PFSK-1 (cell line): Measurements from ENCODE around the gene LCP2.

Source experiments
- FOXP2 ChIP-seq: optimal IDR thresholded peaks from 2 replicates; pipeline ENCODE3; 2011; ENCODE audit warnings: borderline replicate concordance, control low read depth, inconsistent platforms; ENCODE audit not compliant: insufficient read depth; ENCODE audit errors: extremely low read length, extremely low read depth
- POLR2AphosphoS5 ChIP-seq: IDR thresholded peaks from 2 replicates; pipeline ENCODE4 v1.6.1; 2012; ENCODE audit warnings: low read depth, mild to moderate bottlenecking, control low read depth, low read length, moderate library complexity
- SIN3A ChIP-seq: IDR thresholded peaks from 2 replicates; pipeline ENCODE4 v1.6.1; 2012; ENCODE audit warnings: mild to moderate bottlenecking, low read length, moderate library complexity, borderline replicate concordance; ENCODE audit not compliant: insufficient read depth
- TAF1 ChIP-seq: IDR thresholded peaks from 2 replicates; pipeline ENCODE4 v1.6.1; 2012; ENCODE audit warnings: low read length, control low read depth, borderline replicate concordance; ENCODE audit not compliant: insufficient read depth
- TF ChIP-seq, protein P1 (sequence below), 2 experiments: IDR thresholded peaks; 2 replicates each; pipeline versions ENCODE4 v1.6.1 to v1.8.0; 2011 to 2012; ENCODE audit warnings: low read depth in 2 of 2, low read length in 2 of 2, control low read depth in 1 of 2, inconsistent platforms in 1 of 2, mild to moderate bottlenecking in 1 of 2, moderate library complexity in 1 of 2; ENCODE audit not compliant: insufficient read depth in 1 of 2

Gene LCP2

DNA sequence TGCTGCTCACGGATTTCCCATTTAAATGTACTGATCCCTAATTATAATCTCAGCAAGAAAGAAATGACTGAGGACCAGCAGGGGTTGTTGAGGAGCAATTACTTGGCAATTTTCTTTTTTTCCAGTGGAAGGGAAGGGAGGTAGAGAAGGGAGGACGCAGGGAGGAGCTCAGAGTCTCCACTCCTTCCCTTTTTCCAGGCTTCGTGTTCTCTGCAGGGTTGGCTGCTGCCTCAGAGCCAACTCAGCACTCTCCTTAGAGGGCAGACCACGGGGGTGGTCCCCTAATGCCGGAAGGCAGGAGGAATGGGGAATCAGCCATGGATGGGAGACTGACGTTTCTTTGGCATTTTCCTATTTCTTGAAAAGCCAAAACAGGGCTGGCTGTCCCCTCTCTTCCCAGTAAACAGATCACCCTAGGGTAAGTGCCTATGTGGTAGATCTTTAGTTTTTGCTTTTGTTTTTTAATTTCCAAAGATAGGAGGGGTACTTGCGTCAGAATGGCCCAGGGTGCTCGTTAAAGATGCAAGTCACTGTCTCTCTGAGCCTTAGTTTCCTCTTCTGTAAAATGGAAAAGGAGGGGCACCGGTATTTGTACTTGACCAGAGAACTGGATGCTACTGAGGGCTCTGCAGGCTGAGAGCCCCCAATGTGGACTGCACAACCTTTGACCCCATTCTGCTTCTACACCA lies 39.6 kb upstream of the LCP2 start:
- TF ChIP-seq FOXP2 (no peak), TAF1 (no peak), POLR2AphosphoS5 (no peak), SIN3A (no peak)
- TF ChIP-seq, protein P1, sequence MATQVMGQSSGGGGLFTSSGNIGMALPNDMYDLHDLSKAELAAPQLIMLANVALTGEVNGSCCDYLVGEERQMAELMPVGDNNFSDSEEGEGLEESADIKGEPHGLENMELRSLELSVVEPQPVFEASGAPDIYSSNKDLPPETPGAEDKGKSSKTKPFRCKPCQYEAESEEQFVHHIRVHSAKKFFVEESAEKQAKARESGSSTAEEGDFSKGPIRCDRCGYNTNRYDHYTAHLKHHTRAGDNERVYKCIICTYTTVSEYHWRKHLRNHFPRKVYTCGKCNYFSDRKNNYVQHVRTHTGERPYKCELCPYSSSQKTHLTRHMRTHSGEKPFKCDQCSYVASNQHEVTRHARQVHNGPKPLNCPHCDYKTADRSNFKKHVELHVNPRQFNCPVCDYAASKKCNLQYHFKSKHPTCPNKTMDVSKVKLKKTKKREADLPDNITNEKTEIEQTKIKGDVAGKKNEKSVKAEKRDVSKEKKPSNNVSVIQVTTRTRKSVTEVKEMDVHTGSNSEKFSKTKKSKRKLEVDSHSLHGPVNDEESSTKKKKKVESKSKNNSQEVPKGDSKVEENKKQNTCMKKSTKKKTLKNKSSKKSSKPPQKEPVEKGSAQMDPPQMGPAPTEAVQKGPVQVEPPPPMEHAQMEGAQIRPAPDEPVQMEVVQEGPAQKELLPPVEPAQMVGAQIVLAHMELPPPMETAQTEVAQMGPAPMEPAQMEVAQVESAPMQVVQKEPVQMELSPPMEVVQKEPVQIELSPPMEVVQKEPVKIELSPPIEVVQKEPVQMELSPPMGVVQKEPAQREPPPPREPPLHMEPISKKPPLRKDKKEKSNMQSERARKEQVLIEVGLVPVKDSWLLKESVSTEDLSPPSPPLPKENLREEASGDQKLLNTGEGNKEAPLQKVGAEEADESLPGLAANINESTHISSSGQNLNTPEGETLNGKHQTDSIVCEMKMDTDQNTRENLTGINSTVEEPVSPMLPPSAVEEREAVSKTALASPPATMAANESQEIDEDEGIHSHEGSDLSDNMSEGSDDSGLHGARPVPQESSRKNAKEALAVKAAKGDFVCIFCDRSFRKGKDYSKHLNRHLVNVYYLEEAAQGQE (IDR thresholded peaks at IDR 0.05; ENCODE audit: insufficient read depth in 1 of 2, low read depth in 2 of 2, low read length in 2 of 2): no peak

DNA sequence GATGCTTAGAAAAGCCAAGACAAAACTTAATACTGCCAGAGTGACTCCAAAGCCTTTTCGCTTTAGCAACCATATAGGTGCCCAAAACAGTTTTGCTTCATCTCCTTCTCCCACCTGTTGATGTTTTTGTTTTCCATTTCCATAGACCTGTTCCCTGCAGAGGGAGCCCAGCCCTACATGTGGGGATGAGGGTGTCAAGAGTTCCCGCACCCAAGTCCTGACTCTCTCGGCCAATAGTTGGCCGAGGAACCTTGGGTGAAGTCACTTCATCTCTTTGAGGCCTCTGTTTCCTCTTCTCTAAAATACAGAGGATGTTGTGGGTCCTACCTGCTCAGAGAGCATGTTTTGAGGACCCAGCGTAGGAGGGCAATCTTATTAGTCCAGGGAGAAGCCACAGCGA lies 38.5 kb upstream of the LCP2 start:
- no peak for TF ChIP-seq TAF1
- TF ChIP-seq FOXP2: no peak
- TF ChIP-seq, protein P1 (IDR thresholded peaks at IDR 0.05; ENCODE audit: insufficient read depth in 1 of 2, low read depth in 2 of 2, low read length in 2 of 2): no peak
- TF ChIP-seq POLR2AphosphoS5: no peak
- no peak for TF ChIP-seq SIN3A

DNA sequence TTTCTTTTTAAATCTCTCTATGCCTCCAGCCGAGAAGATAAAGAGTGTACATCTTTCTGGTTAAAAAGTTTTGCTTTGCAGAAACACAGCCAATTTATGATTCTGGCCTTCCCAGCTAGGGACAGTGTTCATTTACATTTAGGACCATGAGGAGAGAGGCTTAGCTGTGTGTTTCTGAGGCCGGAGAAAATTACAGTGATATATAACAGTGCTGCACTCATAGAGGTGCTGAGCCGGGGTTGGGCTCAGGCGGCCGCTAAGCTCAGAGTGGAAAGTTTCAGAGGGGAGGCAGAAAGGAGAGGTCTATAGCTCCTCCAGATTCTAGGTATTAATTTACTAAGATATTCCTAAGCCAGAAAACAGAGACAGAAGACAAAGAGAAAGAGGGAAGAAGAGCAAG lies 37.0 kb upstream of the LCP2 start:
- no peak for TF ChIP-seq TAF1
- no peak for TF ChIP-seq FOXP2
- TF ChIP-seq, protein P1 (IDR thresholded peaks at IDR 0.05; ENCODE audit: insufficient read depth in 1 of 2, low read depth in 2 of 2, low read length in 2 of 2): no peak

DNA sequence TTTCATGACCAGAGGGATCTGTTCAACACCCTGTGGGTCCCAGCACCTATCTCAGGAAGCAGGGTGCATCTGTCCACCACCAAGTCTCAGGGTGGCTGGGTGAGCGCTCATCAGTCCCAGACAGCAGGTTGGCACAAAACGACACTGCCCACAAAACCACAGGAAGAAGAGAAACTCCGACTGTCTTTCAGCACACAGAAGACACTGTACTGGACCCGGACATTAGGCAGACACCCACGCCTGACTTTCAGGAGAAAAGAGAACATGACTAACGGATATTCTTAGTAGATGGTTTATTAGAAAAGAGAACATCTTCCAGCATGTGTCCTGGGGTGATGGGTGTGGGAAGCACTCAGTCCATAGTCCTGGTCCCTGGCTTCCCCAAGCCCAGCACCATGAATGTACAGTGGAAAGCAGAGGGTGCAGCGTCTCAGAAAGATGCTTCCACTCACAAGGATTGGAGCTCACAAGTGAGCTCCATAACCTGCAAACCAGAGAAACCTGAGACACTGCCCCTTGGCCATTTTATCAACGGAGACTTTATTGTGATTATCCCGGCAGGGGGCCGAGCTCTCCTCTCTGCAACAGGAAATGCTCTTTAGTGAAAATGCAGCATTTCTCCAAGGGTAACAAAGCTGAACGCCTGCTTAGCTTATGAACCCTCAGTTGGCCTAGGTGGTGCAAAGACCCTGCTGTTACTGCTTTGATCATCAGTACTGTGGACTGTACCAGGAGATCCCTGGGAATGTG lies 35.8 kb upstream of the LCP2 start:
- TF ChIP-seq SIN3A (no peak), FOXP2 (no peak), TAF1 (no peak), POLR2AphosphoS5 (no peak)
- TF ChIP-seq, protein P1 (IDR thresholded peaks at IDR 0.05; ENCODE audit: insufficient read depth in 1 of 2, low read depth in 2 of 2, low read length in 2 of 2): no peak

DNA sequence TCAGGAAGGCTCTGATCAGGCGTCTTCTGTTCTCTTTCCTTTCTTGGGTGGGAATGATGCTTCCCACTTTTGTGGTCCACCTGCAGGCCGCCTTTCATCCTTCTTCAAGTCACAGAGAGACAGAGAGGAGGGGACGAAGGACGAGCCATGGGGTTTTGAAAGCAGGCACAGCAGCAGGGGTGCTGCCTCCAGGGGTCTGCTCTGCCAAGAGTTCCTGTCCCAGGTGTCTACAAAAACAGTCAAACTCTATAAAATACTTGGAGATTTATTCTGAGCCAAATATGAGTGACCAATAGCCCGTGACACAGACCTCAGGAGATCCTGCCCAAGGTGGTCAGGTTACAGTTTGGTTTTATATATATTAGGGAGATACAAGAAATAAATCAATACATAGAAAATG lies 34.5 kb upstream of the LCP2 start:
- TF ChIP-seq SIN3A (no peak), FOXP2 (no peak), POLR2AphosphoS5 (no peak), TAF1 (no peak)
- TF ChIP-seq, protein P1 (IDR thresholded peaks at IDR 0.05; ENCODE audit: insufficient read depth in 1 of 2, low read depth in 2 of 2, low read length in 2 of 2): no peak
